Spleen (tissue), 7 donors: ENCODE results near the gene EXOSC6.
"Not testable (repeated sequence)": the region's sequence is repeated elsewhere in the genome, so short reads cannot be mapped to it uniquely, and the experiment has no call there.

Experiments used
- CTCF ChIP-seq, 11 experiments: fragments of 200-600 bp in 7 of 11; fragments of 450-650 bp in 4 of 11; sonication (generic) in 4 of 11; IDR thresholded peaks in 8 of 11; conservative IDR thresholded peaks in 3 of 11; 1 replicate in 7 of 11; 2 replicates in 4 of 11; pipeline versions ENCODE4 v1.4.0 to v1.8.0; 2016 to 2021; ENCODE audit warnings: antibody characterized with exemption in 11 of 11, inconsistent platforms in 4 of 11, mild to moderate bottlenecking in 1 of 11
- POLR2A ChIP-seq, 3 donors: fragments of 450-650 bp; IDR thresholded peaks; one replicate each; pipeline ENCODE4 v1.5.1; 2017; ENCODE audit warnings: antibody characterized with exemption in 3 of 3, mild to moderate bottlenecking in 1 of 3
- POLR2AphosphoS5 ChIP-seq, 3 donors: sonication (generic); formaldehyde crosslinking; IDR thresholded peaks; one replicate each; pipeline ENCODE4 v1.5.1; 2017; ENCODE audit warnings: antibody characterized with exemption in 3 of 3
- donor health status: DM: no; HTN: no; CAD: no; lungs with moderate emphysema.
- donor health status: DM: no; HTN: no; CAD: no.
- donor health status: DM: no; HTN: no; CAD: no.

- TF ChIP-seq CTCF (IDR thresholded peaks at IDR 0.05 in 8 of 11, conservative IDR thresholded peaks at IDR 0.05 in 3 of 11); POLR2A (IDR thresholded peaks at IDR 0.05); POLR2AphosphoS5 (IDR thresholded peaks at IDR 0.05): not testable (repeated sequence)
These were observed 19.9 kb downstream of the EXOSC6 start for GRCh38 chr16:70231831-70232230.
